Measurements from ENCODE around the gene CABP2.

GRCh38 chr11:67500484-67500821, 22.8 kb downstream of the CABP2 start:
- TF ChIP-seq CTCF (conservative IDR thresholded peaks at IDR 0.05) (no peak), EZH2 (IDR thresholded peaks at IDR 0.05; ENCODE audit: low read depth) (no peak)

Data from PC-9 (cell line).